ENCODE data around the gene NQO1. TPM values are rescaled to one million over a fixed set of nuclear protein-coding genes. Genes with fewer than 3 reads are reported as not detected.

The NQO1 gene
- total RNA-seq, 6 experiments from 2014 or later, result 248 to 801 (median 737) TPM

DNA sequence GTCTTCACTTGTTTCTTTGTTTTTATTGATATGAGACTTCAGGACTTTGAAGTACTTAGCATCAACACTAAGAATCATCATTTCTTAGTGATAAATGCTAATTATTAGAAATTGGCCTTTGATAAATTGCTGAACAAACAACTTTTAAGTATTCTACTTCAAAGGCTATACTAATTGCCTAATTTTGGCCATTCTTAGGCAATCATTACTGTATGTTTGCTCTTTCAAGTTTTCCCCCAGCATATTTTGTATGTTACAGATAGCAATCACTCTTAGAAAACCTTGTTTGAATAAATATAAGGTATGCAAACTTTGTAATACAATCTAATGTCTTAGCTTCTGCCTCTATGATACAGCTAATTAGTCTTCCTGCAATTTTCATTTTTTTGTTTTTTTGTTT is 46.0 kb downstream of the NQO1 start:
- H3K27me3 Mint-ChIP-seq (ENCODE audit: insufficient read depth), result peaks cover 17% of the 10 kb centered on the region
- no peak overlapping the region for H3K4me3 Mint-ChIP-seq
- TF ChIP-seq, protein P1, sequence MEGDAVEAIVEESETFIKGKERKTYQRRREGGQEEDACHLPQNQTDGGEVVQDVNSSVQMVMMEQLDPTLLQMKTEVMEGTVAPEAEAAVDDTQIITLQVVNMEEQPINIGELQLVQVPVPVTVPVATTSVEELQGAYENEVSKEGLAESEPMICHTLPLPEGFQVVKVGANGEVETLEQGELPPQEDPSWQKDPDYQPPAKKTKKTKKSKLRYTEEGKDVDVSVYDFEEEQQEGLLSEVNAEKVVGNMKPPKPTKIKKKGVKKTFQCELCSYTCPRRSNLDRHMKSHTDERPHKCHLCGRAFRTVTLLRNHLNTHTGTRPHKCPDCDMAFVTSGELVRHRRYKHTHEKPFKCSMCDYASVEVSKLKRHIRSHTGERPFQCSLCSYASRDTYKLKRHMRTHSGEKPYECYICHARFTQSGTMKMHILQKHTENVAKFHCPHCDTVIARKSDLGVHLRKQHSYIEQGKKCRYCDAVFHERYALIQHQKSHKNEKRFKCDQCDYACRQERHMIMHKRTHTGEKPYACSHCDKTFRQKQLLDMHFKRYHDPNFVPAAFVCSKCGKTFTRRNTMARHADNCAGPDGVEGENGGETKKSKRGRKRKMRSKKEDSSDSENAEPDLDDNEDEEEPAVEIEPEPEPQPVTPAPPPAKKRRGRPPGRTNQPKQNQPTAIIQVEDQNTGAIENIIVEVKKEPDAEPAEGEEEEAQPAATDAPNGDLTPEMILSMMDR (IDR thresholded peaks at IDR 0.05), result no peak
- H3K9me3 Mint-ChIP-seq, result no peaks in the 10 kb centered on the region
- H3K36me3 Mint-ChIP-seq (ENCODE audit: low read depth), result peaks cover 41% of the 10 kb centered on the region
- no peak for DNase-seq
- no peak overlapping the region for H3K27ac Mint-ChIP-seq
- no peaks in the 10 kb centered on the region for H3K4me1 Mint-ChIP-seq (ENCODE audit: low read depth)

DNA sequence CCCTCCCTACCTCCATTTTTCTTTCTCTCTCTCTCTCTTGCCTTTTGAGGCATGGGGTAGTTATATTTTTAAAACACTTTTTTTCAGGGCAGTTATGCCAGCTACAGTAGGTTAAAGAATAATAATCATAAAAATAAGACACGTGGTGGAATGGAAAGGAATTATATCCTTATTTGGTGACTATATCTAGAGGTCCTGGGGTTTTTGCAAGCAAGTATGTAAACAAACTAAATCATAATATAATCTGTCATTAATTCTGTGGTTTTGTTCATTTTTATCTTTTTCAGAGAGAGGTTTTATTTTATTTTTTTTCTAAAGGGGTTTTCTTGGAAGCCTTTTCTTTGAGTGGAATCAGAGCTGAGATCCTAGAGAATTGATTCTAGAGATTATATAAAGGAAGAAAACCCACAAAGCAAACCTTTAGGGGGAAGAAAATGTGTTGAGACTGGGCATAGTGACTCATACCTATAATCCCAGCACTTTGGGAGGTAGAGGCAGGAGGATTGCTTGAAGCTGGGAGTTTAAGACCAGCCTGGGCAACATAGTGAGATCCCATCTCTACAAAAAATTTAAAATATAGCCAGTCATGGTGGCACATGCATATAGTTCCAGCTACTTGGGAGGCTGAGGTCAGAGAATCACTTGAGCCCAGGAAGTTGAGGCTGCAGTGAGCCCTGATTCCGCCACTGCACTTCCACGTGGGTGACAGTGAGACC is 53.2 kb downstream of the NQO1 start:
- Mint-ChIP-seq H3K9me3 (no peaks in the 10 kb centered on the region; the same call in 1 of the 2 replicates), H3K4me3 (peak overlapping the region; percentile 17; the same call in 1 of the 2 replicates), H3K27me3 (ENCODE audit: insufficient read depth) (peaks cover 23% of the 10 kb centered on the region; the same call in 1 of the 2 replicates), H3K4me1 (ENCODE audit: low read depth) (peaks cover 23% of the 10 kb centered on the region), H3K27ac (peak overlapping the region; percentile 40), H3K36me3 (ENCODE audit: low read depth) (peaks cover 66% of the 10 kb centered on the region)
- DNase-seq, result no peak
- TF ChIP-seq, protein P1 (IDR thresholded peaks at IDR 0.05), result no peak

DNA sequence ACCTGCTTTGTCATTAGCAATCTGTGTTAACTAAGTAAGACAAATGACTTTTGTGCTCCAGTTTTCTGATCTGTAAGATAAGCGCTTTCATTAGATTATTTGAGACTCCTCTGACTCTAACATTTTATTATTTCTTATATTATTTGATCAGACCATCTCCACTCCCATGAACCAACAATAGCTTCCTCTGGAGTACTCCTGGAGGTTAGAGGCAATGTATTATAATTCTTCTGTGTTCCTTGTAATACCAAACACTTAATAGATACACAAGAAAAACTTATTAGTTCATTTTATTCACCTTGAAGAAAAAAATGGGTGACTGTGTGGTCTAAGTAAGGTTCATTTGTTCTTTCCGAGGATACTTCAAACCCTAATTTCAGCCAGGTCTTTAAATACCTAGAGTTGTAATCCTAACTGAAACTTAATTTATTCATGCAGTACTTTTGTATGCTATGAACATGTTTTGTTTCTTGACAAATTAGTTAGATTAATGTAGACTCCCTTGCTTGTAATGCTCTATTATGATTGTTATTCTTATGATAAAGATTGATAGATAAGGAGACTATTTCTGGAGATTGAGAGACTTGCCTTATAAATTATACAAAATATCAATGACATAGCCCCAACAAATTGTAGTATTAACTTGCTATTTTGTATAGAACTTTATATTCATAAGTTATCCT is 53.9 kb downstream of the NQO1 start:
- H3K4me1 Mint-ChIP-seq (ENCODE audit: low read depth), result peaks cover 23% of the 10 kb centered on the region
- H3K9me3 Mint-ChIP-seq, result no peaks in the 10 kb centered on the region; the same call in 1 of the 2 replicates
- peaks cover 65% of the 10 kb centered on the region for H3K36me3 Mint-ChIP-seq (ENCODE audit: low read depth)
- TF ChIP-seq, protein P1 (IDR thresholded peaks at IDR 0.05), result no peak
- peak overlapping the region; percentile 17; the same call in 1 of the 2 replicates for H3K4me3 Mint-ChIP-seq
- DNase-seq, result no peak
- peak overlapping the region; percentile 38 for H3K27ac Mint-ChIP-seq
- H3K27me3 Mint-ChIP-seq (ENCODE audit: insufficient read depth), result peaks cover 24% of the 10 kb centered on the region

DNA sequence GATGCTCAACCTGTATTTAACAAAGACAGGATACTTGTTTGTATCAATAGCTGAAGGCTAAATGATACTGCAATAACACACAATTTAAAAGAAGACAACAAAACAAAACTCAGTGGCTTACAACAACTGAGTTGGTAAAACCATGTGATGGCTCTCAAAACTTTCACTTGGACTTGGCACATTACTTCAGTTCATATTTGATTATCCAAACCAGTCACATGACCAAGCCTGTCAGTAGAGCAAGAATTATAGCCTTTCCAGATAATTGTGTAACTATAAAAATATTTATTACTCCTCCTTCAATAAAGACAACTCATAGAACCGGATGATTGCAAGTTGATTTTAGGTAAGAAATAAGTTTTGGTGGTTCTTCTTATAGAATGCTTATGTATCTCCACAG is 56.8 kb downstream of the NQO1 start:
- peak overlapping the region; percentile 15; the same call in 1 of the 2 replicates for H3K4me3 Mint-ChIP-seq
- TF ChIP-seq, protein P1 (IDR thresholded peaks at IDR 0.05), result no peak
- peaks cover 17% of the 10 kb centered on the region for H3K27me3 Mint-ChIP-seq (ENCODE audit: insufficient read depth)
- H3K27ac Mint-ChIP-seq, result peak overlapping the region; percentile 49; the same call in 1 of the 2 replicates
- H3K9me3 Mint-ChIP-seq, result no peaks in the 10 kb centered on the region; the same call in 1 of the 2 replicates
- peaks cover 23% of the 10 kb centered on the region for H3K4me1 Mint-ChIP-seq (ENCODE audit: low read depth)
- H3K36me3 Mint-ChIP-seq (ENCODE audit: low read depth), result peaks cover 45% of the 10 kb centered on the region
- DNase-seq, result no peak

DNA sequence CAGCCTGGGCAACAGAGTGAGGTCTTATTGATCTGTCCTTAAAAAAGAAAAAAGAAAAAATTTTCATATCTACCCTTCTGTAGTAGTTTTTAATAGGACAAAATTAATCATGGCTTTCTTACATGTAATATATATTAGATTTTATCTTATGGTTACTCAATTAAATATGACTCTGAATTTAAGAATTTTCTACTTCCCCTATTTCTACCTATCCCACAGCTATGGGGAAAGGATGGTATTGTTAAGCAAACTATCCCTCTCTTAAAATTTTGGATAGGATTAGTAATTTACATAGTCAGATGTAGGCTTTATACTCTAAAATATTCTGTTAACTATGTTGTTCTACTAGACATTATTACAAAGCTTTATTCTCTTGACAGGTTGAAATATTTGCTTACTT is 62.5 kb downstream of the NQO1 start:
- Mint-ChIP-seq H3K36me3 (ENCODE audit: low read depth) (peaks cover 34% of the 10 kb centered on the region), H3K27me3 (ENCODE audit: insufficient read depth) (peaks cover 17% of the 10 kb centered on the region), H3K9me3 (peaks cover 5% of the 10 kb centered on the region; the same call in 1 of the 2 replicates), H3K27ac (no peak overlapping the region), H3K4me1 (ENCODE audit: low read depth) (no peaks in the 10 kb centered on the region), H3K4me3 (no peak overlapping the region)
- TF ChIP-seq, protein P1 (IDR thresholded peaks at IDR 0.05), result no peak
- no peak for DNase-seq

Data from HFFc6 (cell line).